ENCODE data around the gene NCKAP5.

Gene NCKAP5

DNA sequence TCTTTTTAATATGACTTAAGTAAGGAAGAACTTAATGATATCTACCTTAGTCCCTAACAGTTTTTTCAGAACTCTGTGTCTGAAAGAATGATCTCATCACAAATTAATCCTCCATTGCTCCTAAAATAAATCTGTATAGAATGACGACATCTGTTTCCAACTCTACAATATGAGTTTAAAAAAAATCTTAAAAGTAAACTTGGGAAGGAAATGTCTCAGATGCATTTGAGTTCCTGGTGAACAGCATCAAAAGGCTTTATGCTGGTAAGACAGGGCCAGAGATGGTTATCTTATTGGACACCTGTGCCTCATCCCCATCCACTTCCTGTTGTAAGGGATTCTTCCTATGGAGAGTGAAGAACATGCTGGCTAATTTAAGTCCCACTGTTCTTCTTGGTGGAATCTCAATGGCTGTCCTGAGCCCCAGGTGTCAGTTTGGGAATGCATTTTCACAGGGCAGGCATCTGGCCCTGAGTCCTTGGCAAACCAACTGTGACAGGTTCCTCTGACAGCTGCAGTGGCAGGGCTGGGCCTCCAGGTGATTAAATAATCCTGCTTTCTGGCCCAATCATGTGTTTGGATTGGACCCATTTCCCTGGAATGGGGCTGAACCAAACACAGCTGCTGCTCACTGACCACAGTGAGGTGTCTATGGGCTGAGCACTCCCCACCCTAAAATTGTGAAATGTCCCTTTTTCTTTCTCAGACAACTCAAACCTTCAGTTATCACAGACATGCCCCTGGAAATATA is 12.9 kb upstream of the NCKAP5 start:
- intact Hi-C loops (cut with DNase I) = no loop called here
- DNase-seq = no peak

DNA sequence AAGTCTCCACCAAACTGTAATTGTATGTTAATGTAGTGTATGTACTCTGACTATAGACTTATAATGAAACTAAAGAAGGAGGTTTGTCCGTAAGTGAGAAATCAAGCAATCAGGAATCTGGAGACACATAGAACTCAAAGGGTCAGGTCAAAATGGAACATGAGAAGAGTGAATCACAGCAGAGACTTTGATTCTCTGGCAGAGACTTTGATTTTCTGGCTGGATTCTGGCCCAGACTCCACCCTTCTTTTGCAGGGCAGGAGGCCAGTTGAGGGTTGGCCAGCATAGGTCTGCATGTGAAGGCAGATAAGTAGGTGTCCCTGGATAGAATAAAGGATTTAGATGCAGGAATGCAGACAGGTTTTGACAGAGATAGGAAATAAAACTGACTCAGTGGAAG is 11.0 kb upstream of the NCKAP5 start:
- intact Hi-C loops (cut with DNase I) = no loop called here
- no peak for DNase-seq

DNA sequence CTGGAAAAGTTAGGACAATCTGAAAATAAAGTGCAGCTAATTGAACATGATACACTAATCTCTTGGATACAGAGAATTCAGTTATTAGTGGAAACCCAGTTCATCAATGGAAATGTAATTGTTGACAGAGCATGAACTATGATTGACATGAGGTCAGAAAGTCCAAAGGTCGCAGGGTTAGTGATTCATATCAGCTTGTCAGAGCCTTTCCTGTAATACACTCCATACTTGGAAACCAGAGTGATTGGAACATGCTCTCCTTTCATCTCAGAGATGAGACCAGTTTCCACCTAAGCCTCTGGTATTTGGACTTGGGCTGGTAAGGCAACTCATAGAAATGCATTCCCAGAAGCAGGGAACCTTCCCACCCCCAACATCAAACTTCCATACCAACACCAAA is 8.5 kb upstream of the NCKAP5 start:
- DNase-seq = no peak
- intact Hi-C loops (cut with DNase I) = no loop called here

DNA sequence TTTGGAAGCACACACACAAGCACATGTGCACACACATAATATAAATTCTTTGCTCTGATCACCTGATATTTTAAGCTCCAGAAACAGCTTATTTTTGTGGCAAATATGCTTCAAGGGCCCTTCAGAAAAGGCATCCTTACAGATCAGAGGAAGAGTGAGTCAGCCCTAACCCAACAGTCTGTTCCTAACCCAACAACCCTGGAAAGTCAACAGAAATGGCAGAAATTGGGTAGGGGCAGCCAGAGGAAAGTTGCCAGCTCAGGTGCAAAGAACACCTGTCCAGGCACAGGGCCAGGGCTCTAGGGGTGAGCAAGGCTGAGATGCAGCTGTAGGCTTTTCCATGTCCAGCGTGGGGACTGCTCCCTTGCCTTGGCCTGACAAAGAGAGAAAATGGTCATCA is 6.4 kb upstream of the NCKAP5 start:
- DNase-seq = no peak

DNA sequence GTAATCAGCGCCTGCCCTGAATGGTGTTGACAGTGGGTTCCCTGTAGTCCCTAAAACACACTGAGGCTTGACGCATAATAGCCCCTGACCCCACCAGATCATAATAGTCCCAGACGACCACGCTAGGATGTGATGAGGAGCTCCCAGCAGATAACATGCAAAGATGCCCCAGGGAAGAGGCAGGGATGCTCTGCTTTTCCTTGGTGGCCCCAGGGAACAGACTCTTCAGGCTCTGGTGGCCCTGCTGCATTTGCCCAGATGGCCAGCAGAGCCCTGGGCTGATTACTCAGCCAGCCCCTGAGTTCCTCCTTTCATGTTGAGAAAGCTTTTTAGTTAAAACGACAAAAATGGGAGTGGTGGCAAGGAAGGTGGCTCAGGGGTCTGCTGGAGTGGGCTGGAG is 5.9 kb upstream of the NCKAP5 start:
- intact Hi-C loops (cut with DNase I) = no loop called here
- DNase-seq = no peak

More for the DNA sequence above, 6.4 kb upstream of the NCKAP5 start:
- intact Hi-C loops (cut with DNase I) = no loop called here

DNA sequence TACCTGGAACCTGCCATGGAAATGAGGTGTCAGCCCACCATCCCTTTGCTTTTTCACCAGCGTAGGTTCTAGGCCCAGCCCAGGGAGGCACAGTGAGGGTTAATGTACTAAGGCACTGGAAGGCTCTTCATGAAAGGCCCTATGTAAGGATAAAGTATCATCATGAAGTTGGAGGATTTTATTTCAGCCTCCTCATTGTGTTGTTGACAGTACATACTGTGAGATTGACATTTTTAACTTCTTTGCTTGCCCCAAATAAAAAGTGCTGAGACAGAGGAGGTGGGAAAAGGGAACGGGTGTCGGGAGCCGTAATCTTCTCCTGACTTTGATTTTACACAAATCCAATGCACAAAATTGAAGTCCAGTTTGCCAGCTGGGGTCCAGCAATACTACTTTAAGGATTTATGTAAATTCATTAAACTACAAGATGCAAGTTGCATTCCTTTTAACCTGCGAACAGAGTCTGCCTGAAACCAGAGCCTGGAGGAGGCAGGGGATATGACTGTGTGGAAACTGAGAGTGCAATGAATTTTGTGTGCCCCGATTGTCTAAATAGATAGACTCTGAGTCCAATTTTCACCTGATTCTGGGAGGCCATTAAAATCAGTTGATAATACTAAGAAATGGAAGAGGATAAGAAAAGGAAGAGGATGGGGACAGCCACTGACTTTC is 5.4 kb upstream of the NCKAP5 start:
- intact Hi-C loops (cut with DNase I) = no loop called here
- no peak for DNase-seq

DNA sequence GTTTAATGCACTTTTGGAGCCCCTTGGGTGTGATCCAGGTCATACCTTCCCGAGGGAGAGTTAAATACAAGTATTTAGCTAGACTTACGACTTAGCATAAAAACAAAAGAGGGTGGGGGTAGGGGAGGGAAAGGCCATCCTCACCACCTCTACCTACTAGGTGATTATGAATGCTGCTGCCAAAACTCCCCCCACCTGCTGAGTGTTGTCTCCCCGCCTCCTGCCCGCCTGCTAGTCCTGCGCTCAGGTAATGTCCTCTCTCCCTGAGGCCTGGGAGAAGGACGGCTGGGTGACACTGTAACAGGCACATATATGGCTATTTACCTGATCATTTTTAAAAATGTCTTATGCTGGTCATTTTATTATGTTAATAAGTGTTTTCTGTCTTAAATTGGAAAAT is 3.0 kb upstream of the NCKAP5 start:
- intact Hi-C loops (cut with DNase I) = no loop called here
- no peak for DNase-seq

DNA sequence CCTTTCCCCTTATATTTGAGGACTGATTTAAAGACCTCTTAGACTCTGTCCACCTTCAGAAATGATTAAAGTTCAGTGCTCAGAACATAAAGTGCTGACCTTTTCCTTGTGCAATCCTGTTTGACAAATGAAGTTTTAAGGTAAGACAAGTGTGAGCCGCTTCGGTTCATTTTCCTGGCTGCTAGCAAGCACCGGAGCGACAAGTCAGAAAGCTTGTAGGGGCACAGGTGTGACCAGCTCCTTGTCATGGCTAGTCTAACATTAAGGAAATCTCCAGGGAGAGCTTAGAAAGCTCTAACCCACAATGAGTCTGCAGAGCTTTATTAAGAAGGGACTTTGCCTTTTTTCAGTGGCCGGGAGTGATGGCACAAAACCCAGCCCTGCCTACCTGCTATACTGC is 2.3 kb upstream of the NCKAP5 start:
- no peak for DNase-seq
- intact Hi-C loops (cut with DNase I) = no loop called here

DNA sequence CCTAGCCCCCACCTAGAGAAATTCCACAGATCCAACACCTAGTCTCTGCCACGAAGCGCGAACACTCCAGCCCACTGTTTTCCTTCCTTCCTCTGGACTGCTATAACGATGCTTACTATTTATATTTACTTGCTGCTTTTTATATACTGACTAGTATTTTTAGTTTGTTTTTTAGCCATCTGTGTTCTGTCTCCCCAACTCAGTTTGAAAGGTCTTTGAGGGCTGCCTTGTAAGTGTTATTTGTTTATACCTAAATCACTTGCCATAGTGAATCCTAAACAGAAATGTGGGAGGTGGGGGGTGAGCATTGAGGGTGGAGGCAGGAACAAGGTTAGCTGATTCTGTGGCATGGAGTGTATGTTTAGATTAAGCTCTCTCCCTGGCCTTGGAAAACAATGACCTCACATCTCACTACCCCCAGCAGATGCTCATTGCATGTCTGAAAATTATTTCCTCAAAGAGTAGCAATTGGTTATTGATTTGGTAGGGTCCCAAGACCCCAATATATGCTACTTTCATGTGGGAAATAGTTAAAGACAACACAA is 1.1 kb upstream of the NCKAP5 start:
- intact Hi-C loops (cut with DNase I) = loop anchor here (10.0 kb wide), 2 partner anchors 215 to 1025 kb away; no protein-coding TSS in a partner anchor
- no peak for DNase-seq

DNA sequence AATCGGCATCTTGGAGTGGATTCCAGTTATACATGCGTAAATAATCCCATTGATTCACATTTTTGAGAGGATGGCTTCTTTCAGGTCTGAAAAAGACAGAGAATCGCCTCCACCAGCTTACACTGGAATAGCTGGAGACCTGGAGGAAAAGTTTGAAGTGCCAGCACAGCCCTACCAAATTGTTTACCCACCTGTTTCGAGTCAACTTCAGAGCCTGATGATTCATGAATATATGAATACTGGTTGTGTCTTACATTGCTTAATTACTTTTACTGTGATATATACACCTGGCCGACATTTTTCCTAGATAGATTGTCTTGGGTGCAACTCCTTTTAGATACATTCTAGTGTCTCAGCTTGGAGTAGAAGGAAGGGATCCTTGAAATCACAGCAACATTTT is 335 bp upstream of the NCKAP5 start:
- intact Hi-C loops (cut with DNase I) = loop anchor here (10.0 kb wide), 2 partner anchors 216 to 1024 kb away; no protein-coding TSS in a partner anchor
- DNase-seq = no peak

DNA sequence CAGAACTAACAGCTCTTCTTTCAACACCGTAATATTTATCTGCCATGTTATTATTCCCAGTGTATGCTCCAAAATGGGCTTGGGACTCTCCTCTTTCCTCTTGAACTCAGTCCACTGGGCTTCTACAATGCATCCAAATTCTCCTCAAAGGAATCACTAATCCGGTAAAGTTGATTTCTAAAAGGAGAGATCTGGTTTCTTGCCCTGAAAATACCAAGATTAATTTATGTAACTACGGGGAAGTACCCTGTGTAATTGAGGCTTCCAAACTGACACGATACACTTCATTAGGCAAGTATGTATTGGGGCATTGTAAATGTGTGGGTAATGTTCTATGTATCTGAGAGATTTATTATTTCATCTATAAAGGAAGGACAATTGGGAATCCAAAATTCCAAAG is 5.7 kb downstream of the NCKAP5 start:
- intact Hi-C loops (cut with DNase I) = loop anchor here (10.0 kb wide), 2 partner anchors 222 to 1018 kb away; no protein-coding TSS in a partner anchor
- DNase-seq = no peak

DNA sequence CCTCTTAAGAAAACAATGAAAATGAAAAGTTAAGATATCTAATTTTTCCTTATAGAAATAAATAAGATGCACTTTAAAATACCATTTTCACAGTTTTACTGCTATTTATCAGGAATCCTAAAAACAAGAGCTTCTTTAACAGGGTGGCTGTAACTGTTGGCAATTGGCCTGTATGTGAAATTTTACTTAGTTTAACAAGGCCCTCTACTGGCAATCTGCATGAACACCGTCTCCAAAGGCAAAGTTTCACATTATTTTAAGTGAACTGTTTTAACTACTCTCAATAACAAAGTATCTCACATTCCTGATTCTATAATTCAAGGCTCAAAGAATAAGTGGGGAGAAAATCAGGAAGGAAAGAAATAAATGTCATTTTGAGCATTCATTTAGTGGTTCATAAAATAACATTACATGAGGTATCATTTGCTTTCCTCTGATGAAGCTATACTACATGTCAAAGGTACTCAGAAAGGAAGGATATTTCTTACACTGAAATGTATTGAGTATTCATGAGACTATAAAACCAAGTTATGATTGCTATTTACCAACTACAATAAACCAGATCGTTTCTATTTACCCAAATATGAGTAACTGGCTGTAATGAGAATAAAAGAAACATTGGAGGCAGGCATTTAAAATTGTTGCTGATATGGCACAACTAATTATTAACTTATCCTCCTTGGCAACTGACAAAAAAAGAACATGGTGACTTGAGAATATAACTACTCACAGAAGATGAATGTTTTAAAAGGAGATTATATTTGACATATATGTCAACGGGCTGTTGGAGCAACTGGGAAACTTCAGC is 7.0 kb downstream of the NCKAP5 start:
- intact Hi-C loops (cut with DNase I) = loop anchor here (10.0 kb wide), 2 partner anchors 224 to 1016 kb away; no protein-coding TSS in a partner anchor
- peak in 17 of 42 donors; percentile 7 to 72 (median 44) for DNase-seq

DNA sequence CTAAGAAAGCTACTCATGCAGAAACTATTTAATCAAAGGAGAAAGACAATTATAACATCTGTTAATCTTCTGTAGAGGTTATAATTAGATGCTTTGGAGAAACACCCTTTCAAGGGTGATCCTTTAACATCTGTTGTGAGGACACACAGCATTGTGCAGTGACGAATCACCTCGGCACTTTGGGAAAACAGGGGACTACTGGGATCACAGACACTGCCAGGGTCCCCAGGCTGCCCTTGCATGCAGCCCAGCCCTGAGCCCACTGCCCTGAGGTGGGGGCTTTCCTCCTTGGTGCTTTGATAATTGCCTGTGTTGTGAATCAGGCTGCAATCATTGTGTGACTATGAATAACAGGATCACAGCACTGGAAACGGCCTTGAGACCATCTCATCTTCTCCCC is 10.6 kb downstream of the NCKAP5 start:
- intact Hi-C loops (cut with DNase I) = no loop called here
- DNase-seq = no peak

DNA sequence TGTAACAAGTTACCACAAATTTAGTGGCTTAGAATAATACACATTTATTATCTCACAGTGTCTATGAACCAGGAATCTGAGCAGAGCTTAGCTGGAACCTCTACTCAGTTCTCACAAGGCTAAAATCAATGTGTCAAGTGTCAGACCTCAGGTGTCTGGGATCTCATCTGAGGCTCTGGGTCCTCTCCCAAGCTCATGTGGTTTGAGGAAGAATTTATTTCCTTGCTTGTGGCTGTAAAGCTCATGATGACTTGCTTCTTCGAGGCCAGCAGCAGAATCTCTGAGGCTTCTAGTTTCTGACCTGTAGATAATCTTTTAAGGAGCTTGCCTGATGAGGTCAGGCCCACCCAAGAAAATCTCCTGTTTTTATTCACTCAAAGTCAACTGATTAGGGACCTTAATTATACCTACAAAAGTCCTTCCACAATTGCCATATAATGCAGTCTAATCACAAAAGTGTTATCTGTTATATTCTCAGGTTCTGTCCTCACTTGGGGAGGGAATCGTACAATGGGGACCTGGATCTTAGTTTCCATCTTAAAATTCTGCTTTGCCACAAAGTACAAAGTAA is 14.3 kb downstream of the NCKAP5 start:
- DNase-seq = no peak
- intact Hi-C loops (cut with DNase I) = no loop called here

DNA sequence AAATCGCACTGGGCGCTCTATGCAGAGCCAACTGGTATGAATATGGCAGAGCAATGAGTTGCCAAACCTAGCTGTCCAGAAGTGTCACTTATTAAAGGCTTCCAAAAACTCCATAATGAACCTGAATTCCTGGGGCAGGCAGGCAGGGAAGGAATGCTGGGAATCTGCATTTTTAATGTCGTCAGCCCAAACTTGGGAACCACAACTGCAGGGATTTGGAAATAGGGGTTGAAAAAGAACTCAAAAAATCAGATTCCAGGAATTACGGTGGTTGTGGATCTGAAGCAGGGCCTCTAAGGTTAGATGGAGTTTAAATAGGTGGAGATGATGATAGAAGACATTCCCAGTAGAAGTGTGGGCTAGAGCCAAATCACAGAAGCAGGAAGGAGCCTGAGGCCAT is 15.0 kb downstream of the NCKAP5 start:
- intact Hi-C loops (cut with DNase I) = no loop called here
- no peak for DNase-seq

DNA sequence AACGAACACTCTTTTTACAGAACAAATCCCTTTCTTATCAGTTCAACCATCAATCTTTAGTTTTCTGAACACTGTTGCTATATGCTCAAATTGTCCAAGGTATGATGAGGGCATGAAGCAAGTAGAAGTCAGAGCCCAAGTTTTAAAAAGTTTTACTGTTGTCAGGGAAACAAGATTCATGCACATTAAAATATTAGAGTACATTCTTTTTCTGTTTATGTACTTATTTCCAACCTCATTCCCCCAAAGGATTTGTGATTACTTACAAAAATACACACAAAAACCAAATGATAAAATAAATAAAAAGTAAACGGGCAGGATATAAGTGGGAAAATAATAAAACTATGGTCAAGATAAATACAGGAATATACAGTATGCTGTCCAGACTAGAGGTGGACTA is 15.4 kb downstream of the NCKAP5 start:
- DNase-seq = no peak
- intact Hi-C loops (cut with DNase I) = no loop called here

DNA sequence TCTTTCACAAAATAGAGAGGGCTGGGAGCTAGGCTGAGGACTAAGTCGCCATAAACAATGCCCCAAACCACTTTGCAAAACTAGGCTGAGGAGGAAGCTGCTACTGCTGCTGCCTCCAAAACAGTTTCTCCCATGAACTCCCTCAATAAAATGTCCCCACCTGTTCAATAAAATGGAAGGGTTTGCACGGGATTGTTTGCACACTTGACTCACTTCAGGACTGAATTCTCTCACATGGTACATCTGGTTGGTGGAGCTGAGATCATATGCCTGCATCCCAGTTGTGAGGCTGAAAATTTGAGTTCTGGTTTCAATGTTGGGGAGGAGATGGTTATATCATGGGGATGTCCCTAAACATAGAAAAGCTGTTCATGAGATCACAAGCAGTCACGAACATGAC is 26.5 kb downstream of the NCKAP5 start:
- intact Hi-C loops (cut with DNase I) = no loop called here
- DNase-seq = no peak

DNA sequence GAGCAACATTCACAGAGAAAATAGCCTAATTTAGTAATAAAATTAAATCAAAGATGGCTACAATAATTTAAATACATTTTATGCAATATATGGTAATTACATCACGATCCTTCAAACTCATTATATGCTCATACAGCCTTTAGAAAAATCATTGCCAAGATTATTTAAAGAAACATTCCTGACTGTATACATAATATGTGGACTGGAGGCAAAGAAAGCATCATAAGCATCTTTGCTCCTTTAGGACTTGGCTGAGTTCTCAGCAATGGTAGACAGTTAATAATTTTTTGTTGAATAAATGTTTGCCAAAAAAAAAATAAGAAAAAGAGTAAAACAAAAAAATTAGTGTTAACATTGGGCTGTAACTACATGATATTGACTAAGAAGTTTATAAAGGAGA is 26.9 kb downstream of the NCKAP5 start:
- DNase-seq = no peak
- intact Hi-C loops (cut with DNase I) = no loop called here

DNA sequence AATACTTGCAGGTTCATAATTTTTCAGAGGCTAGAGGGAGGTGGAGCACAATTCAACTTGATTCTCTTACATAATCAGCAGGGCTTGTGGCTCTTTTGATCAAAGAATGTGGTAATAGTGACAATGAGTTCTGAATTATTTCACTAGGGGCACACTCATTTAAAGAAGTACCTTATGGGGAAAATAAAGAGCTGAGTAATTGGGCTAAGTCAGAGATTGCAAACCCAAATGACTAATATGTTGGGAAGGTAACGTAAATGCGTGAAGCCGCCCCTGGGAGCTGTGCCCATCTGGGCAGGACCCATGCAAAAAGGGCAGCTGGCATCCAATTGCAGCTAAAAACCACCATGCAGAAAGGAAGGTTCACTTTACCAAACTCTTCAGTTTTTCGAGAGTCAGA is 35.3 kb downstream of the NCKAP5 start:
- DNase-seq = no peak
- intact Hi-C loops (cut with DNase I) = no loop called here
